Caki2 (cell line): ENCODE results near the gene ZBTB8A. TPM values are rescaled to one million over a fixed set of nuclear protein-coding genes. Genes with fewer than 3 reads are reported as not detected.
"Not testable (repeated sequence)": the region's sequence is repeated elsewhere in the genome, so short reads cannot be mapped to it uniquely, and the experiment has no call there.

Experiments
- DNase-seq: peaks from one replicate; pipeline ENCODE4 v3.0.0-alpha.2; 2015; ENCODE audit warnings: low read depth
- in situ Hi-C: cut with HindIII; loops from 2 replicates; pipeline ENCODE4 v1.10.0; 2016; ENCODE audit warnings: low sequenced_read_pairs, low pct_unique_long_range_greater_than_20kb, mixed read lengths
- total RNA-seq: library from RNA; depleted of rRNA; stranded (reverse); fragments of >200 nt; shearing (Covaris generic); gene quantifications from 2 replicates; pipeline ENCODE4 v1.2.3, GENCODE V29; 2014; ENCODE audit warnings: low replicate concordance

ZBTB8A gene
- total RNA-seq, 1 experiment from 2014 or later = 6.4 TPM

- in situ Hi-C loops, DNase-seq: not testable (repeated sequence)
Measured at GRCh38 chr1:32528550-32528949, 10.7 kb upstream of the ZBTB8A start.

GRCh38 chr1:32533792-32534327, 5.4 kb upstream of the ZBTB8A start:
- DNase-seq = no peak
- in situ Hi-C loops = no loop called here

- no peak for DNase-seq
- in situ Hi-C loops = no loop called here
Measured at GRCh38 chr1:32536117-32536516, 3.1 kb upstream of the ZBTB8A start.

GRCh38 chr1:32536764-32537163, 2.5 kb upstream of the ZBTB8A start:
- no peak for DNase-seq
- in situ Hi-C loops = no loop called here

GRCh38 chr1:32539584-32540571, 651 bp downstream of the ZBTB8A start:
- in situ Hi-C loops = no loop called here
- DNase-seq = peak; percentile 40

- in situ Hi-C loops = no loop called here
- DNase-seq = peak; percentile 7
Measured at GRCh38 chr1:32540605-32541004, 1.4 kb downstream of the ZBTB8A start.

- no peak for DNase-seq
- in situ Hi-C loops = no loop called here
Measured at GRCh38 chr1:32541064-32541566, 1.9 kb downstream of the ZBTB8A start.

GRCh38 chr1:32546611-32547010, 7.4 kb downstream of the ZBTB8A start:
- DNase-seq = no peak
- in situ Hi-C loops = no loop called here

GRCh38 chr1:32549616-32550015, 10.4 kb downstream of the ZBTB8A start:
- in situ Hi-C loops = no loop called here

GRCh38 chr1:32554288-32554687, 15.1 kb downstream of the ZBTB8A start:
- in situ Hi-C loops = no loop called here
- DNase-seq = no peak

More at GRCh38 chr1:32549616-32550015, 10.4 kb downstream of the ZBTB8A start:
- no peak for DNase-seq

- DNase-seq, in situ Hi-C loops: not testable (repeated sequence)
Measured at GRCh38 chr1:32557035-32557434, 17.8 kb downstream of the ZBTB8A start.

- in situ Hi-C loops = no loop called here
- no peak for DNase-seq
Measured at GRCh38 chr1:32557812-32558211, 18.6 kb downstream of the ZBTB8A start.

- in situ Hi-C loops = no loop called here
- no peak for DNase-seq
Measured at GRCh38 chr1:32568929-32569328, 29.7 kb downstream of the ZBTB8A start.

- in situ Hi-C loops = no loop called here
- DNase-seq = no peak
Measured at GRCh38 chr1:32580348-32581017, 41.3 kb downstream of the ZBTB8A start.

- DNase-seq = no peak
- in situ Hi-C loops = no loop called here
Measured at GRCh38 chr1:32592943-32593342, 53.7 kb downstream of the ZBTB8A start.

- in situ Hi-C loops = no loop called here
- no peak for DNase-seq
Measured at GRCh38 chr1:32600034-32600433, 60.8 kb downstream of the ZBTB8A start.

GRCh38 chr1:32605711-32606424, 66.6 kb downstream of the ZBTB8A start:
- DNase-seq = no peak
- in situ Hi-C loops = no loop called here
